HG03460 (cell line): ENCODE data around the gene STOX2.
"Not testable (repeated sequence)": the region's sequence is repeated elsewhere in the genome, so short reads cannot be mapped to it uniquely, and the experiment has no call there.

ENCODE experiments used
- ATAC-seq: cut with Tn5 transposase; IDR thresholded peaks from one replicate; pipeline ENCODE4 v1.9.1; 2021; ENCODE audit not compliant: unreplicated experiment

Gene STOX2

DNA sequence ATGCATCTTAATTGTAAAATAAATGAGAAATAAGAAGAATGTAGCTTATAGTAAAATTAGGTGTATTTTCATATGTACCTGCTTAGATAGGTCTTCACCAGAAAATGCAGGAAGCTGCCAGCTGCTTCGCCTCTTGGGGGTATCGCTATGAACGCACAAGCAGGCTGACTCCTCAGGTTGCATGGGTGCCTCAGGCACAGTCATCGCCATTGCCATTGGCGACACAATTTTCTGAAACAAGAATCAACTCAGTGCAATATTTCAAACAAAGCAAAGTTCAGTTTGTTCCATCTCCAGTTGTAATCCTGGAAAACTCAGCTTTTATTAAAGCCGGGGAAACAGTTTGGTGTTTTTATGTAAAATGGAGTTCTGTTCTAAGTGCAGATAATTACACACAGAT lies 29.7 kb downstream of the STOX2 start:
- no peak for ATAC-seq

- no peak for ATAC-seq
Observed at GRCh38 chr4:183935355-183936005, 30.4 kb downstream of the STOX2 start.

DNA sequence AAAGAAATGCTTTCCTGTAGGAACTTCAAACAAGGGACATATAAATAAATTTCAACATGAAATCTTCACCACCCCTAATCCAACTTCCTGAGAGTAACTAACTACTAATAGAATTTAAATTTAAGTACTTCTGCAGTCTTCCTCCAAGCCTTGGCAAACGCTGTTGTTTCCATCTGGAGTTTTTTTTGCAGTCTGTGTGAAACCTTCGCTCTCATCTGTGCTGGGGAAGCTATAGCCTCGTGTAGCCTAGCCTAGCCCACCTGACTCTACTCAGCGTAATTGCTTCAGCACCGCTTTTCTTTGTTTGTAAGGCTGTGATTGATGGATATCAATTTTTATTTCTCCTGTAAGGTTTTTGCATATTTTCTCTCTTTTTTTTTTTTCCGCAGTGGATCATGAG lies 30.9 kb downstream of the STOX2 start:
- ATAC-seq, result no peak

DNA sequence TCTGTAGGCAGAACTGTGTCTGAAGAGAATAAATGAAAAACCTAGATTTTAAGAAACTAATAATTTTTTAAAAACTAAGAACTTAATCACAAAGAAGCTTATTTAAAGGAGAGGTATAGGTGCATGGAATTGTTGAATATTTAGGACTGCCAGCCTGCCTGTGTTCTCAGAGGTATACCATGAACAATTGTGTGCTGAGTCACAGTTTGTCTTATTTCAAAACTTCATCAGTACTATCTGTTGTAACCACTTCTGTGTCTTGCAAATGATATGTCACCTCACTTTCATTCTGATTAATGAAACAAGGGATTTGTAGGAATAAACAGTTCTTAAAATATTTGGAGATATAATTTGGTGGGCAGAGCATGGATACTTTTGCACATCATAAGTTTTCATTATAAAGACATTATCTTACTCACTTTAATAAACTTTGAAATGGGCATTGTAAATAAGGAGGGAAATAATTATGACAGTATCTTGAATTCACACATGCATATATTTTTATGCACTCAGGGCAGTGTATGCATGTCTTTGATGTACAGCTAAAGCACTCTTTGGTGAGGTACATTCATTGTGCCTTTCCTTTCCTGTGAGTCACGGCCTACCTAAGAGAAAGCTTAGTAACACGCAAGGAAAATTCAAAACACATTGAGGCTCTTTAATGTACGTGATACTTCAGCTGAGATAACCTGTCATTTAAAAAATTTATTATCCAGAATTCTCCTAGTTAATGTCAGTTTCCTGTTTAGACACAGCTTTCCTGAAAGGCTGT lies 31.7 kb downstream of the STOX2 start:
- no peak for ATAC-seq

GRCh38 chr4:183940864-183941263 lies 35.8 kb downstream of the STOX2 start:
- ATAC-seq, result no peak

- ATAC-seq, result no peak
Observed at GRCh38 chr4:183941964-183942363, 36.9 kb downstream of the STOX2 start.

- ATAC-seq, result no peak
Observed at GRCh38 chr4:183945741-183946140, 40.6 kb downstream of the STOX2 start.

DNA sequence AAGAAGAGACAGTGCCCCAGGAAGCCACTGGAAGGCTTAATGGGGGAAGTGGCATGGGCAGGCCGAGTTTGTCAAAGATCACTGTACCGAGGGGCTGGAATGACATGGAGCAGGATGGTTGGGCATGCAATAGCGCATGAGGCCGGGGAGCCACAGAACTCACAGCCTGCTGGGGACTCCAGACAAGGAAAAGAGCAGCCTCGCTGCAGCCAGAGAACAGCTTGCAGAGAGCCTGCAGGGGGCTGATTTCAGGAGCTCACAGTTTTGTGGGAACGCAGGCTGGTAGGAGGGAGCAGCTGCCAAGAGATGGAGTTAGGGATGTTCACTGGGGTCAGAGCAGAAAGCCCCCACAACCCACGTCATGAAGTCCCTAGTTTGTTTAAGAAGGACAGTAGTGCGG lies 45.4 kb downstream of the STOX2 start:
- no peak for ATAC-seq

DNA sequence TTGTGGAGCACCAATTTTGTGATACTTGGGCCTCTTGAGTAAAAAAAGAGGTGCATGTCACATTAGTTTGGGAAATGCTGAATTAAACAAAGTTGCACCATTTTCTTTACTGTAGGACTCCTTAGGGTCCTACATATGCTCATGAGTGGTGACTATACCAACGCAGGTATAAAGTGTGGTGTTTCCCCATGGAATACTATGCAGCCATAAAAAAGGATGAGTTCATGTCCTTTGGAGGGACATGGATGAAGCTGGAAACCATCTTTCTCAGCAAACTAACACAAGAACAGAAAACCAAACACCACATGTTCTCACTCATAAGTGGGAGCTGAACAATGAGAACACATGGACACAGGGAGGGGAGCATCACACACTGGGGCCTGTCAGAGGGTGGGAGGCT lies 47.5 kb downstream of the STOX2 start:
- not testable (repeated sequence) for ATAC-seq

- no peak for ATAC-seq
Observed at GRCh38 chr4:183959319-183960045, 54.4 kb downstream of the STOX2 start.

DNA sequence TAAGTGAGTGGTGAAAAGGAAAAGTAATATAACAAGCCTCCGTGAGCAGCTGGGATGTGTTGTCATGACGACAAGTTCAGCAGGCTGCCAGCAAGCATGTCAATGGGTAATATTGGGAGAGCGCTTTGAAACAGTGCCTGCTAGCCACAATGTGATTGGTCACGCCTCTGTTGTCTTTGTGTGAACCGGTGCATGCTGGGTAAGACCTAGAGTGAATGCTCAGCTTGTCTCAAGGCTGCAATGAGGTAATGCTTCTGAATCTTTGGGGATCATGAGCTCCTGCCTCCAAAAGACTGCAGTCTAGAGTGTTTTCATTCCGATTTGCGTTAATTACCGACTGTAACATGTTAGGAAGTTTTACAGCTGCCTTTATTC lies 54.9 kb downstream of the STOX2 start:
- ATAC-seq, result no peak

DNA sequence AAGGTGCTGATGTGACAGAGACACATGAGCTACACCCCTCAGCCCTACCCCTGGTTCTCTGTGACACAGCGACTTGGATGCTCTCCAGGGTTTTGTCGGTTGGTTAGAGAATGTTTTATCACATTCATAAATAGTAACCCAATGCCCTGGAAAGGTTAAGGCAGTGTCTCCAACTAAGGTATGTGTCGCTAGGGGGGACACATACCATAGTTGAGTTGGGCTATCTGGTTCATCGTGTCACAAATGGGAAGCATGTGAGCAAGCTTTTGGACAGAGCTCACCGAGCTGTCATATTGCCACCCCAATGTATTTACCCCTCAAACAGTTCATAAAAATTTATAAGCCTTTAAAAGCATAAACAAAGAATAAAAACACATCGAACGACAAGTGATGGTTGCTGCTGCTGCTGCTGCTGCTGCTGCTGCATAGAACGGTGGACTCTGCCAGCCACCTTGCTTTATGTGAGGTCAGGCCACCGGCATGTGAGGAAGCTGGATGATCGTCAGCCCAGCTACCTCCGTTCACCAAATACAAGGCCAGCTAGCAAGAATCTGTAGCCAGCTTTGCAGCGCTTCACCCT lies 55.9 kb downstream of the STOX2 start:
- no peak for ATAC-seq

- ATAC-seq, result no peak
Observed at GRCh38 chr4:183961795-183962194, 56.7 kb downstream of the STOX2 start.

GRCh38 chr4:183962419-183962818 lies 57.3 kb downstream of the STOX2 start:
- ATAC-seq, result no peak

GRCh38 chr4:183966371-183966770 lies 61.3 kb downstream of the STOX2 start:
- ATAC-seq, result no peak

DNA sequence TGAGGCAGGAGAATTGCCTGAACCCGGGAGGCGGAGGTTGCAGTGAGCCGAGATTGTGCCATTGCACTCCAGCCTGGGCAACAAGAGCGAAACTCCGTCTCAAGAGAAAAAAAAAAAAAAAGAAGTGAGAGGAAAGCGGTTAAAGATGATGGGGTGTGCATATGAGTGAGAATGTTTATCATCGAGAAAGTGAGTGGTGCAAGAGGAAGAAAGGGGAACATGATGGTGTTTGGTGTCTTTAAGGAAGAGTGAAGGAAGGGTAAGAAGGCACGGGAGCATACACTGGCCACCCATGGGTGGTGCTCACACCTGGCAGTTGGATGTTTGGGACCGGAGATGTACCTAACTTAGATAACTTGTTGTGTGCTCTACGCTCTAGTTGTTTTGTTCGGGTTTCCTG lies 62.2 kb downstream of the STOX2 start:
- ATAC-seq, result no peak

- ATAC-seq, result no peak
Observed at GRCh38 chr4:183968502-183968901, 63.4 kb downstream of the STOX2 start.

GRCh38 chr4:183968931-183969330 lies 63.8 kb downstream of the STOX2 start:
- ATAC-seq, result no peak

- no peak for ATAC-seq
Observed at GRCh38 chr4:183969596-183969995, 64.5 kb downstream of the STOX2 start.

DNA sequence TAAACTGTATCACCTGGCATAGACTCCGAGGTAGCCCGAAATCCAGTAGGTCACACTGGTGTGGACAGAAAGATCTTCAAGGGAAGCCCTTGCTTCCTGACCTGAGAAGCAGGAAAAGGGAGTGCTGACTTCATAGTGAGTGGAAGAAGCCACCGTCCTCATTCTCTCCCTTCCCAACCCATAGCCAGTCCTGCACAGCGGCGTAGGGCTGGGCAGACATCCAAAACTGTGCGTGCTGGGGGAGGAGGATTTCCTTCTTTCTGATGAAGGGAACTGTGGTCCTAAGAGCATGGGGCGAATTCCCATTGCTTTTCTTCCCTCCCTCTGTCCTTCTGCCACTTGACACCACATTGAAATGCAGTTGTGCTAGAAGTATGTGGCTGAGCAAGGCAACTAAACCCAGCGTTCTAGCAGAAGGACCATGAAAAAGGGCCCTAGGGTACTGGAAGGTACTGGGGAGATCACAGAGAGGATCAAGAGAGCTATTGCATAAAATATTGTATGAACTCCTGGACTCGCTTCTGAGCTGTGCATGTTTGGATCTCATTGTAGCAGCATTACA lies 66.9 kb downstream of the STOX2 start:
- ATAC-seq, result no peak

GRCh38 chr4:183977707-183978106 lies 72.6 kb downstream of the STOX2 start:
- no peak for ATAC-seq
